Mesothelial cell of epicardium (in vitro differentiated cells): ENCODE data around the gene DPYSL4. TPM values are rescaled to one million over a fixed set of nuclear protein-coding genes. Genes with fewer than 3 reads are reported as not detected.

Experiments used
- DNase-seq, 2 experiments: peaks; one replicate each; pipeline ENCODE4 v3.0.0; 2021; ENCODE audit warnings: low spot score in 2 of 2; ENCODE audit not compliant: unreplicated experiment in 2 of 2
- H3K27ac Mint-ChIP-seq: 2 replicates; pipeline ENCODE4 v1.8.0; 2021; ENCODE audit warnings: mixed read lengths
- H3K27me3 Mint-ChIP-seq: 2 replicates; pipeline ENCODE4 v1.8.0; 2021; ENCODE audit warnings: low read depth, mixed read lengths
- H3K36me3 Mint-ChIP-seq: 2 replicates; pipeline ENCODE4 v1.8.0; 2021; ENCODE audit warnings: mixed read lengths
- H3K4me1 Mint-ChIP-seq: 2 replicates; pipeline ENCODE4 v1.8.0; 2021; ENCODE audit warnings: mixed read lengths
- H3K4me3 Mint-ChIP-seq: 2 replicates; pipeline ENCODE4 v1.8.0; 2021; ENCODE audit warnings: mild to moderate bottlenecking, moderate library complexity, mixed read lengths
- H3K9me3 Mint-ChIP-seq: 2 replicates; pipeline ENCODE4 v1.8.0; 2021; ENCODE audit warnings: mixed read lengths
- CTCF ChIP-seq: fragments of 200-600 bp; sonication (generic); IDR thresholded peaks from one replicate; pipeline ENCODE4 v1.5.0; 2021; ENCODE audit warnings: antibody characterized with exemption; ENCODE audit not compliant: unreplicated experiment
- total RNA-seq: library from RNA; stranded (reverse); gene quantifications from 3 replicates; pipeline ENCODE4 v1.2.1, GENCODE V29; 2021

DPYSL4 gene
- total RNA-seq, 1 donor from 2014 or later = 18.6 TPM

GRCh38 chr10:132206806-132207535 lies 20.2 kb downstream of the DPYSL4 start:
- no peak overlapping the region for H3K4me3 Mint-ChIP-seq
- no peaks in the 10 kb centered on the region for H3K36me3 Mint-ChIP-seq
- no peaks in the 10 kb centered on the region for H3K4me1 Mint-ChIP-seq
- no peaks in the 10 kb centered on the region for H3K27me3 Mint-ChIP-seq
- DNase-seq = no peak
- no peaks in the 10 kb centered on the region for H3K9me3 Mint-ChIP-seq
- no peak for TF ChIP-seq CTCF
- no peak overlapping the region for H3K27ac Mint-ChIP-seq

- Mint-ChIP-seq H3K4me1 (no peaks in the 10 kb centered on the region), H3K27ac (no peak overlapping the region), H3K27me3 (no peaks in the 10 kb centered on the region), H3K4me3 (no peak overlapping the region), H3K36me3 (peaks cover 6% of the 10 kb centered on the region), H3K9me3 (no peaks in the 10 kb centered on the region)
- DNase-seq = no peak
- TF ChIP-seq CTCF = no peak
These were observed 21.1 kb downstream of the DPYSL4 start for GRCh38 chr10:132207536-132208461.

GRCh38 chr10:132208462-132209050 lies 21.8 kb downstream of the DPYSL4 start:
- no peak overlapping the region for H3K4me3 Mint-ChIP-seq

DNA sequence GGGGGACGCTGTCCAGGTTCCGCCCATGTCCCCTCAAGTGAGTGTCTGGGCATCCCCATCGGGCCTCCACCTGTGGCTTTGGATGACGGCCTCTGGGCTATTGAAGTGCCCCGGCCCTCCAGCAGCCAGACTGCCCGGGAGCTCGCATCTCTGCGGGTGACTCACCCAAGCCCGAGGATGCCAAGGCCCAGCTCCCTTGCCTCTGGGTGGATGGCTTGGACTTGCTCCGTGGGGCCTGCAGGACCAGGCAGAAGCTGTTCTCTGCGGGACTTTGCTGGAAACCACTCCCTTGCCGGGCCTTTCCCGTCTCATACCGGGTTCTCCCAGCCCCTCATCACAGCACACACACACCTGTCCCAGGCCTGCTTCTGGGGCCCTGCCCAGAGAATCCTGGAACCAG lies 22.4 kb downstream of the DPYSL4 start:
- H3K4me1 Mint-ChIP-seq = no peaks in the 10 kb centered on the region
- no peak for TF ChIP-seq CTCF
- H3K36me3 Mint-ChIP-seq = peaks cover 11% of the 10 kb centered on the region
- H3K4me3 Mint-ChIP-seq = no peak overlapping the region
- H3K27me3 Mint-ChIP-seq = no peaks in the 10 kb centered on the region
- no peak for DNase-seq
- peaks cover 10% of the 10 kb centered on the region for H3K9me3 Mint-ChIP-seq
- H3K27ac Mint-ChIP-seq = no peak overlapping the region

More at GRCh38 chr10:132208462-132209050, 21.8 kb downstream of the DPYSL4 start:
- no peak overlapping the region for H3K27ac Mint-ChIP-seq
- H3K9me3 Mint-ChIP-seq = peaks cover 4% of the 10 kb centered on the region
- no peaks in the 10 kb centered on the region for H3K4me1 Mint-ChIP-seq
- TF ChIP-seq CTCF = no peak
- no peaks in the 10 kb centered on the region for H3K27me3 Mint-ChIP-seq
- peaks cover 8% of the 10 kb centered on the region for H3K36me3 Mint-ChIP-seq
- no peak for DNase-seq

DNA sequence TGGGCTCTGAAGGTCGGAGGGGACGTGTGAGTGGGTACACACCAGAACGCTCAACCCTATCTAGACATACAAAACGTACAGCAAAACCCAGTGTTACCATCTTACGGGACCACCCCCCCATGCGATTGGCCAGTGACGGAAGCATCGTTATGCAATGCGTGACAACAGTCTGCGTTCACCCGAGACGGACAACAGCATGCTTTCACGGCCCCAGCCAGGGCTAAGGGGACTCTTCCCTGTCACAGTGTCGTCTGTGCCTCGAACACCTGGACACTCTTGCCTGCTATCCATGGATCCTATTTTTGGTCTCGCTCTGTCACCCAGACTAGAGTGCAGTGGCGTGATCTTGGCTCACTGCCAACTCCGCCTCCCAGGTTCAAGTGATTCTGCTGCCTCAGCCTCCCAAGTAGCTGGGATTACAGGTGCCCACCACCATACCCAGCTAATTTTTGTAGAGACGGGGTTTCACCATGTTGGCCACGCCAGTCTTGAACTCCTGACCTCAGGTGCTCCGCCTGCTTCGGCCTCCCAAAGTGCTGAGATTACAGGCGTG lies 23.3 kb downstream of the DPYSL4 start:
- no peak for DNase-seq
- no peak for TF ChIP-seq CTCF
- Mint-ChIP-seq H3K27ac (no peak overlapping the region), H3K27me3 (no peaks in the 10 kb centered on the region), H3K9me3 (peaks cover 19% of the 10 kb centered on the region), H3K36me3 (peaks cover 11% of the 10 kb centered on the region), H3K4me3 (no peak overlapping the region), H3K4me1 (no peaks in the 10 kb centered on the region)
